HL-60 (cell line): ENCODE measurements around the gene CERT1.

Experiments
- DNase-seq, 2 experiments: peaks; one replicate each; pipeline ENCODE4 v3.0.0-alpha.2; 2010 to 2020; ENCODE audit warnings: low read depth in 1 of 2, low spot score in 1 of 2
- H3K27ac ChIP-seq: fragments of 250-450 bp; sonication (Bioruptor Pico); replicated peaks from 2 replicates; pipeline ENCODE4 v1.5.1; 2020; ENCODE audit warnings: mild to moderate bottlenecking, moderate library complexity
- H3K27me3 ChIP-seq: fragments of 250-450 bp; sonication (Bioruptor Pico); 2 replicates; pipeline ENCODE4 v1.5.1; 2021; ENCODE audit warnings: mild to moderate bottlenecking, moderate library complexity; ENCODE audit not compliant: insufficient read depth, poor library complexity, severe bottlenecking
- H3K4me3 ChIP-seq: replicated peaks from 2 replicates; pipeline ENCODE4 v1.5.1; 2011; ENCODE audit warnings: mild to moderate bottlenecking, control low read depth, low read length; ENCODE audit not compliant: insufficient read depth
- CTCF ChIP-seq: IDR thresholded peaks from one replicate; pipeline ENCODE4 v1.5.1; 2011; ENCODE audit warnings: low read length, control low read depth, inconsistent platforms; ENCODE audit not compliant: insufficient read depth
- GABPA ChIP-seq: IDR thresholded peaks from 2 replicates; pipeline ENCODE4 v1.6.1; 2012; ENCODE audit warnings: low read depth
- POLR2AphosphoS5 ChIP-seq: IDR thresholded peaks from 2 replicates; pipeline ENCODE4 v1.6.1; 2012; ENCODE audit warnings: low read depth
- REST ChIP-seq: IDR thresholded peaks from 2 replicates; pipeline ENCODE4 v1.6.1; 2012; ENCODE audit warnings: low read depth; ENCODE audit not compliant: insufficient replicate concordance
- SPI1 ChIP-seq: IDR thresholded peaks from 2 replicates; pipeline ENCODE4 v1.6.1; 2012; ENCODE audit warnings: low read depth, mild to moderate bottlenecking, borderline replicate concordance

Gene CERT1

GRCh38 chr5:75412111-75412990 lies 99.1 kb downstream of the CERT1 start:
- H3K27ac ChIP-seq: no peak overlapping the region
- no peak for DNase-seq
- no peak overlapping the region for H3K4me3 ChIP-seq
- H3K27me3 ChIP-seq: no peaks in the 10 kb centered on the region
- TF ChIP-seq SPI1: no peak
- TF ChIP-seq POLR2AphosphoS5: no peak
- TF ChIP-seq REST: no peak

GRCh38 chr5:75405296-75405695 lies 106.1 kb downstream of the CERT1 start:
- H3K27ac ChIP-seq: no peak overlapping the region
- no peaks in the 10 kb centered on the region for H3K27me3 ChIP-seq
- H3K4me3 ChIP-seq: no peak overlapping the region
- no peak for DNase-seq
- TF ChIP-seq SPI1 (peak; percentile 12; the same call in 1 of the 2 replicates), CTCF (no peak), GABPA (no peak)

GRCh38 chr5:75395277-75395676 lies 116.2 kb downstream of the CERT1 start:
- DNase-seq: no peak
- H3K27ac ChIP-seq: no peak overlapping the region
- TF ChIP-seq GABPA: no peak
- TF ChIP-seq REST: no peak
- TF ChIP-seq SPI1: no peak

GRCh38 chr5:75389430-75389829 lies 122.0 kb downstream of the CERT1 start:
- DNase-seq: no peak
- TF ChIP-seq REST (no peak), SPI1 (no peak)
- H3K27ac ChIP-seq: no peak overlapping the region
- no peaks in the 10 kb centered on the region for H3K27me3 ChIP-seq
- no peak overlapping the region for H3K4me3 ChIP-seq

More at GRCh38 chr5:75395277-75395676, 116.2 kb downstream of the CERT1 start:
- Histone ChIP-seq H3K4me3 (no peak overlapping the region), H3K27me3 (no peaks in the 10 kb centered on the region)
